Muscle of back (tissue), 13 donors: ENCODE data around the gene ZNG1C. TPM values are rescaled to one million over a fixed set of nuclear protein-coding genes. Genes with fewer than 3 reads are reported as not detected.
"Not testable (repeated sequence)": the region's sequence is repeated elsewhere in the genome, so short reads cannot be mapped to it uniquely, and the experiment has no call there.

ENCODE experiments used
- DNase-seq, 3 donors: peaks; one replicate each; pipeline versions ENCODE4 v3.0.0 to v3.0.0-alpha.2; 2013
- long read RNA-seq, 9 donors: transcript quantifications; one replicate each; lab custom pipeline, GENCODE V29; 2026
- polyA plus RNA-seq, 10 donors: library from polyadenylated mRNA; unstranded; fragments of 120-200 nt; gene quantifications; one replicate each; pipeline ENCODE4 v1.2.1, GENCODE V29; 2013; ENCODE audit not compliant: insufficient read length in 10 of 10

Gene ZNG1C
- 10 to 100 TPM in 8 of 10 donors, 1 to 10 TPM in 2; 8.2 to 20.0 (median 14.1) TPM for polyA plus RNA-seq
- long read RNA-seq, donor 1, transcript CBWD3-206 (3 exons, 1,736 nt) = major isoform, 9 of 14 reads
- long read RNA-seq, donor 1, partial matches to known transcripts = 5 of 14 reads
- long read RNA-seq, donor 1, other reads (novel, unspliced or antisense) = 0 of 14 reads
- long read RNA-seq, donor 2, transcript CBWD3-206 (3 exons, 1,736 nt) = major isoform, 10 of 11 reads
- long read RNA-seq, donor 2, partial matches to known transcripts = 0 of 11 reads
- long read RNA-seq, donor 2, other reads (novel, unspliced or antisense) = 0 of 11 reads
- long read RNA-seq, donor 3 = 0 reads
- long read RNA-seq, donor 4, transcript CBWD3-206 (3 exons, 1,736 nt) = major isoform, 14 of 20 reads
- long read RNA-seq, donor 4, partial matches to known transcripts = 5 of 20 reads
- long read RNA-seq, donor 4, other reads (novel, unspliced or antisense) = 0 of 20 reads
- long read RNA-seq, donor 5, transcript CBWD3-206 (3 exons, 1,736 nt) = major isoform, 21 of 30 reads
- long read RNA-seq, donor 5, partial matches to known transcripts = 6 of 30 reads
- long read RNA-seq, donor 5, other reads (novel, unspliced or antisense) = 0 of 30 reads
- long read RNA-seq, donor 6, transcript CBWD3-206 (3 exons, 1,736 nt) = major isoform, 12 of 12 reads
- long read RNA-seq, donor 6, partial matches to known transcripts = 0 of 12 reads
- long read RNA-seq, donor 6, other reads (novel, unspliced or antisense) = 0 of 12 reads
- long read RNA-seq, donor 7, transcript CBWD3-206 (3 exons, 1,736 nt) = major isoform, 9 of 11 reads
- long read RNA-seq, donor 7, partial matches to known transcripts = 0 of 11 reads
- long read RNA-seq, donor 7, other reads (novel, unspliced or antisense) = 0 of 11 reads
- long read RNA-seq, donor 8, transcript CBWD3-206 (3 exons, 1,736 nt) = major isoform, 12 of 18 reads
- long read RNA-seq, donor 8, partial matches to known transcripts = 6 of 18 reads
- long read RNA-seq, donor 8, other reads (novel, unspliced or antisense) = 0 of 18 reads
- long read RNA-seq, donor 9, partial matches to known transcripts = 0 of 2 reads
- long read RNA-seq, donor 9, other reads (novel, unspliced or antisense) = 0 of 2 reads

DNA sequence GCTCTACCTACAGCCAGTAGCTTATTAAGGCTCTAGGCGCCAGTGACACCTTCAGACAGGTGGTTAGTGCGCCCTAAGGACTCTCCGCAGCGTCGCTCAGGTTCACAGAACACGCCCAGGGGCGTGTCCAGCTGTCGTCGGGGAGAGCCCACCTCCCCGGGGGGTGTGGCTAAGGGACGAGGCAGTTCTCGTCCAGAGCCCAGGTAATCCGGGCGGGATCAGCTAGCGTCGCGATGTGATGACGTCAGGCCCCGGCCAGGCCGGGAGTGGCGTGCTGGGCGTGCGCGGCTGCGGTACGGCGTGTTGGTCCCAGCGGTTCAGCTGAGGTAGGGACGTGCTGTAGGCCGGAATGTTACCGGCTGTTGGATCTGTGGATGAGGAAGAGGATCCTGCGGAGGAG is at the start of gene ZNG1C:
ZNG1C (plus strand) TSS at position 301 of the 400 bp plus-strand sequence; CDS start at position 350, 49 bp downstream.
- DNase-seq = not testable (repeated sequence)

DNA sequence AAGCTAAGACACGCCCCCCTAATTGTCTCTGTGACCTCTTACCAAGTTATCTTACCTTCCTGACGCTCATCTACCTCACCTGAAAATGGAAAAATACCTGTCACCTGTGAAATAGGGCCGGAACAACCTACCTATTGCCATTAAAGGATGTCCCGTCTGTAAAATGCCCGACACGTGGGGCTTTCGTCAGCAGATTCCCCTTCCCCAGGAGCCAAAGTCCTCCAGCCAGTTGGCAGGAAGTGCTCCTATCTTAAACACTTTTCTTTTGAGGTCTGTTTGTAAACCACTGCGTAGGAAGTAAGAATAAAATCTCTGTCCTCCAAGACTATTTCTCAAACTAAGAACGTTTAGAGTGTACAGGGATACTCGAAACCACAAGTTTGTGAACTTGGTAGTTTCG is 654 bp downstream of the ZNG1C start:
- not testable (repeated sequence) for DNase-seq

DNA sequence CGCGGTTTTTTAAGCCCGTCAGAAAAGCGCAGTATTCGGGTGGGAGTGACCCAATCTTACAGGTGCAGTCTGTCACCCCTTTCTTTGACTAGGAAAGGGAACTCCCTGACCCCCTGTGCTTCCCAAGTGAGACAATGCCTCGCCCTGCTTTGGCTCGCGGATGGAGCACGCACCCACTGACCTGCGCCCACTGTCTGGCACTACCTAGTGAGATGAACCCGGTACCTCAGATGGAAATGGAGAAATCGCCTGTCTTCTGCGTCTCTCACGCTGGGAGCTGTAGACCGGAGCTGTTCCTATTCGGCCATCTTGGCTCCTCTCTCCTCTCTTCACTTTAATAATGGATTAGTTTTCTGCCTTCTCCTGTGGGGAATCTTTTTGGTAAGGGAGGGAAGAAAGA is 39.3 kb downstream of the ZNG1C start:
- not testable (repeated sequence) for DNase-seq

DNA sequence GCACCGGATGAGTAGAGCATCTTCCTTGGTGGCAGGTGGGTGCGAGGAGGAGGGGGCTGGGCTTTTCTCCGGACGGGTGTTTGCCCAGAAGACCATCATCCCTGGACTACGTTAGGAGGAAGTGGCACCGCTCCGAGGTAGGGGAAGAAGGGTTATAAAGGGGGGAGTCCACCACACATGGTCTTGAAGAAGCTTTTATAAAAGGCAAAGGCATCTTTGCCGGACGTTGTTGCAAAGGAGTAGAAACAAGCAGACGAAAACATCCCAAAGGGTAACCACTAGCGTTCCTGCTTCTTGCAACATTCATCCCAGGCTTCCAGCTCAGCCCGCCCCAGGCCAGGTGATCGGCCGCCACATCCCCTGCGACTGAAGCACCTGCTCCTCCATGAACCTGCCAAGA is 60.8 kb downstream of the ZNG1C start, which contains the start of gene FOXD4L3:
FOXD4L3 (plus strand) TSS at position 301 of the 400 bp plus-strand sequence; CDS start at position 386, 85 bp downstream.
- DNase-seq = not testable (repeated sequence)

DNA sequence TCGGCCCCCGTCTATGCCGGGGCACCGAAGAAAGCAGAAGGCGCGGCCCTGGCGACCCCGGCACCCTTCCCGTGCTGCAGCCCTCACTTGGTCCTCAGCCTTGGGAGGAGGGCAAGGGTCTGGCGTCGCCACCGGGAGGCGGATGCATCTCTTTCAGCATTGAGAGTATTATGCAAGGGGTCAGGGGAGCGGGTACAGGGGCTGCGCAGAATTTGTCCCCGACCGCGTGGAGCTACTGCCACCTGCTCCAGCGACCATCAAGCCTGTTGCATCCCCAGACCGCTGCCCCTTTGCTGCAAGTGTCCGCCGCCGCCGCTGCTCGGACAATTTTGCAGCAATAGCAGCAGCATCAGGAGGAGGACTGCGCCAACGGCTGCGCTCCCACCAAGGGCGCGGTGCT is 62.0 kb downstream of the ZNG1C start:
- not testable (repeated sequence) for DNase-seq

DNA sequence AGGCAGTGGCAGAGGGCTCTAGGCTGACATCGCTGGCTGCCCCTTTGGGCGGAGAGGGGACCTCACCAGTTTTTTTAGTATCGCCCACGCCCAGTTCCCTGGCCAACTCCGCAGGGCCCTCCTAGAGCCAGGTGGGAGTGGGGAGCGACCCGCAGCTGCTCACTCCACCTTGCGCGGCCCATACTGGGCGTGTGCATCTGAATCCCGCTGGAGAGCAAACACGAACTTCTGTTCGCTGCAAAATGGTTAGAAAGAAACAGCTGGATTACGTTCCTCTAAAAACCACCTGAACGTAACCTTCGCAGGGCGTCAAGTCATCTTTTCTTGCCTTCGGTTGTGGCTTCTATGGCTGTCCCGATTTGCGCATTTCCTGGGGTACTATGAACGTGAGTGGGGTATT is 62.4 kb downstream of the ZNG1C start:
- DNase-seq = not testable (repeated sequence)

DNA sequence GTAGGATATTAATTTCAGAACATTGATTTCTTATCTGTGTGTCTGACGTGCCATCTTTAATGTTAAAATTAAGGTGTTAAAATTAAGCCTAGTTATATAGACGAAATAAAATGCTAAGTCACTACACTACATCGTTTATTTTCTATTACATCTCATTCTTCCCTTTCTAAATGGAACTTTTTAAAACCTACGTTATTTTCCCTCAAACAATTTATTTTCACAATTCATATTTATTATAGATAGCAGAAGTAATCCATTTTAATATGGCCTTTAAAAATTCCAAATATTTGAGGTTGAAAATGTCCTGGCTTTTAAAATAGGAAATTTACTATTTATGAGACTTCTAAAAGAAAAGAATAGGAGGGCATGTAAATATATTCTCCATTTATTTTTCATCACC is 63.0 kb downstream of the ZNG1C start:
- not testable (repeated sequence) for DNase-seq

DNA sequence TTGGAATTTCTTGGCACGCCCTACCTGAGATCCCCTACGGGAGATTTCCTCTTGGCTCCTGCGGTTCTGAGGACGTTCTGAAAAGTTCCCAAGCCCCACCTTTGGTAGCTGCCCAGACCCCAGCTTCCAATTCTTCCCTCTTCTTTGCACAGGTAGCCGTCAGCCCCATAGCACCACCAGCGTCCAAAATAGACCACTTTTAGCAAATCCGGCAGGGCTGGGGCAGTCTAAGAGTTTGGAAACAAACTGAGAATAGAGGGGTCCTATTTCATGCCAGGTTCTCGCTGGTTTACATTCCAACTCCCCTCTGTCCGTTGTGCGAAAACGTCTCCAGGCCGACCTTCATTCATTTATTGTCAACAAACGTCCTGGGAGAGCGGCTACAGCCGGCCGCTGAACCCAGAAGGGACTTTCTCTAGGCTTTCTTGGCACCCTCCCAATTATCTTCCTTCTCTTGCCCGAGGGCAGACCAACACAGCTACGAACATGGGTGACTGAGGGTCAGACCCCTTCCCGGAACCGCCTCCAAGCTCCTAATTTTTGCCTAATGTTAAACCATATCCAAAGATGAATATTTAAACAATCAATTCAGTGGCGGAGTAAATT is 64.0 kb downstream of the ZNG1C start:
- not testable (repeated sequence) for DNase-seq

DNA sequence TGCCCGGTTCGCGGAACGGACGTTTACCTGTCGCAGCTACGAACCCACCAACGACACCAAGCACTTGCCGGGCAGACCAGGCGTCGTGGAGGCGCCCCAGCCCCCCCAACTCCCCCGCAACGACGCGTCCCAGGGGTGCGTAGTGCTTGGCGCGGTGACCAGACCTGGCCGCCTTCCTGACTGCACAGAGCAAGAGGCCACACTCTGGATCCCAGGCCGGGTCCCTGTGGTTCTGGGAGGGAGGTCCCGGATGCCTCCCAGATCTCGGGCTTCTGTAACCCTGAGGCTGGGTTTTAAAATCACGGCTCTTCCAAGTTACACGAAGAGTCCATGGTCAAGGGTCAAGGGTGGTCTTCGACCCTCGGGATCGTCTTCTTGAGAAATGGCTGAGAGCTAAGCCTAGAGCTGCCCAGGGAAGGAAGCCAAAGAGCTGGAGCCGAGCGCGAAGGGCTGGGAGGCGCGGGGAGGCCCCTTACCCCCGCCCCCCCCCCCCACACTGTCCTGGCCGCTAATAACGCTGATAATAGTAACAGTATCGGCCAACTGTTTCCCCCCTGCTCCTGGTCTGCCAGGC is 64.7 kb downstream of the ZNG1C start:
- not testable (repeated sequence) for DNase-seq

DNA sequence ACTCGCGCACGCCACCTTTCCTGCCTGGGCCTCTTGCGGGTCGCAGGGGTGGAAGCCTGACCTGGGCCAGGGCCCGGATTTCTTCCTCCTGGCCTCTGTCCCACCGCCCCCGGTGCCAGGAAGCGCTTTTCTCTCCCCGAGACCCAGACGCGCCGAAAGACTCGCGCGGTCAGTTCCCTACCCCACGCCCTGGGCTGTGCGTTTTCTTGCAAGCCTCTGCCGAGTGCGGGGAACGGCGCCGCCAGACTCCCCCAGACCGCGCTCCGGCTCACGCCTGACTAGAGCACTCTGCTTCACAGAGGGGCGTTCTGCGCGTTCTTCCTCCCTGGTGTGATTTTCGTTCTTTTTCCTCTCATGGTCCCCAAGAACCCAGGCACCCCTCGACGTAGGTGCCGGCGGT is 65.3 kb downstream of the ZNG1C start:
- not testable (repeated sequence) for DNase-seq

DNA sequence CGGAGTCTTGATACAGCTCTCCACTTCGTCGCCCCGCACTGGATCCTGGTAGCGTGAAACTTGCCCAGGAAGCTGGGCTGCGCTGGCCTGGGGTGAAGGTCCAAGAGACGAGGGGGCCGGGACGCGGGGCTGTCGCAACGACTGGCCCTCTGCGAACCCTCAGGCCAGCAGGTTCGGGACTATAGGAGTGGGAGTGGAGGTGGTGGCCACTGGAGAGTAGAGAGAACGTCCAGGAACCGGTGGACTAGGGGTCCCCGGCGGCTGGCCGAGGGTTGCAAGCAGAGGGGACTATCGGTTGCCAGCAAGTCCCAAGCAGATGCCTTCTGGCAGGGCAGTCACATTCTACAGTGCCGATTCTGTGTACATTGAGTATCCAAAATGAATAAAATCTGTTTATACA is 65.9 kb downstream of the ZNG1C start:
- DNase-seq = not testable (repeated sequence)

DNA sequence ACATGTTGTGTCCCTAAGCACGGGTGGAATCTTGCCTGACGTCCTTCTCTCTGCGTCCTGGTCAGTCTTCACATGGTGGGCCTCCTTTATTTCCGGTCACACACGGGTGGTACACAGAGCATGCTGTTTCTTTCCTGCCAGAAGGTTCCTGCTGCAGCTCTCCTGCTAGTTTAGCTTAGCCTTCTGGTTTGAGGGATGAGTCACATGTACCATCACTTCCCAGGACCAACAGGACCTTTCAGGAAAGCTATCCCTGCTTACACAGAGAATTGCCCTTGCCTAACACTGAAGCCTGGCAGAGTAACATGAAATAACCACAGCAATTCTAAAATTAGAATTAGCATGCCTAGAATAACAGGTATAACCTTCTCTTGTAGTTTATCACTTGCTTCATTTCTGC is 69.4 kb downstream of the ZNG1C start:
- not testable (repeated sequence) for DNase-seq

DNA sequence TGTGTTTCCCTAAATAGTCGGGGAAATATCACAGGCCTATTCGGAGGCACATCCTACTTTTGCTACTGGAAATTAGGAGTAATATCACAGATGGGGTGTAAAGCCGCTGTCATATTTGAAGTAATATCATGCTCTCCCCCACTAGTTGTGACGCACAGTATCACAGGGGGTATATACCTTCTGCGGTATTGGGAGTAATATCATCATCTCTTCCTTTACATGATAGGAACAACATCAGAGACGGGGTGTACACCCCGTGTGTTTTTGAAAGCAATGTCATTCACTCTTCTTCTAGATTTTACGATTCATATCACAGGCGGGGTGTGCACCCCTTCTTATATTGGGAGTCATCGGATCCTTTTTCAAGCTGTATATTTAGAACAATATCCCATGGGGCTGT is 76.4 kb downstream of the ZNG1C start:
- DNase-seq = not testable (repeated sequence)

DNA sequence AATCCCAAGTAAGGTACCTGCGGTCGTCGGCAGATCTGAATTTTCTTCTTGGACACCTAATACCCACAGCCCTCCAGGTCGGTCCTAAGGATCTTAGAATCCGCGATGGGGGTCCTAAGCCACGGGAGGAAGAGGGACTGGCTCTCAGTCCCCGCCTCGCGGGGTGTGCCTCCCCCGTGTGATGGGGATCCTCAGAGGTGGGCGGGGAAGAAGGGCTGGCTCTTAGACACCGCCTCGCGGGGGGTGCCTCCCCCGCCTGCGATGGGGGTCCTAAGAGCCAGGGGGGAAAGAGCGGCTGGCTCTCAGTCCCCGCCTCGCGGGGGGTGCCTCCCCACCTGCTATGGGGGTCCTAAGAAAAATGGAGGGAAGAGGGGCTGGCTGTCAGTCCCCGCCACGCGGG is 82.0 kb downstream of the ZNG1C start:
- not testable (repeated sequence) for DNase-seq

DNA sequence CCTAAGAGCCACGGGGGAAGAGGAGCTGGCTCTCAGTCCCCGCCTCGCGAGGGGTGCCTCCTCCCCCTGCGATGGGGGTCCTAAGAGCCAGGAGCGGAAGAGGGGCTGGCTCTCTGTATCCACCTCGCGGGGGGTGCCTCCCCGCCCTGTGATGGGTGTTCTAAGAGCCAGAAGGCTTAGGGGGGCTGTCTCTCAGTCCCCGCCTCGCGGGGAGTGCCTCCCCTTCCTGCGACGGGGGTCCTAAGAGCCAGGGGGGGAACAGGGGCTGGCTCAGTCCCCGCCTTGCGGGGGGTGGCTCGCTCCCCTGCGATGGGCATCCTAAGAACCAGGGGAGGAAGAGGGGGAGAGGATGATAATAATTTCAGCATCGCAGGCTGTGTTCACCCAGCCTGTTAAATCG is 82.7 kb downstream of the ZNG1C start:
- not testable (repeated sequence) for DNase-seq

DNA sequence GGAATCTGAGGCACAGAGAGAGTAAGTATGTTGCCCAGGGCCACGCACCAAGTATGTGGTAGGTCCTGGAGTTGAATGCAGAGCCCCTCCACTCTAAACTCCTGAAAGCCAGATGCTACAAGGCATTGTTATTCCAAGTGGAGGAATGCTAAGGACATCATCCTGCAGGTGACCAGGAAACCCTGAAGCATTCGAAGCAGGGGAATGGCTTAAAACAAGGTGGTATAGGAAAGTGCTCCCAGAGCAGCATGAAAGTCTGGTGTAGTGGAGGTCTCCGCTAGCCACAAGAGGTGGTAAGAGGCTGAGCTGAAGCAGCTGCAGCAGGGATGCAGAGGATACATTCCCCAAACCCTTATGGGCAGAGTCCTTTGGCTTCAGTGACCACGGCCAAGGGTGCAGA is 87.3 kb downstream of the ZNG1C start:
- not testable (repeated sequence) for DNase-seq

DNA sequence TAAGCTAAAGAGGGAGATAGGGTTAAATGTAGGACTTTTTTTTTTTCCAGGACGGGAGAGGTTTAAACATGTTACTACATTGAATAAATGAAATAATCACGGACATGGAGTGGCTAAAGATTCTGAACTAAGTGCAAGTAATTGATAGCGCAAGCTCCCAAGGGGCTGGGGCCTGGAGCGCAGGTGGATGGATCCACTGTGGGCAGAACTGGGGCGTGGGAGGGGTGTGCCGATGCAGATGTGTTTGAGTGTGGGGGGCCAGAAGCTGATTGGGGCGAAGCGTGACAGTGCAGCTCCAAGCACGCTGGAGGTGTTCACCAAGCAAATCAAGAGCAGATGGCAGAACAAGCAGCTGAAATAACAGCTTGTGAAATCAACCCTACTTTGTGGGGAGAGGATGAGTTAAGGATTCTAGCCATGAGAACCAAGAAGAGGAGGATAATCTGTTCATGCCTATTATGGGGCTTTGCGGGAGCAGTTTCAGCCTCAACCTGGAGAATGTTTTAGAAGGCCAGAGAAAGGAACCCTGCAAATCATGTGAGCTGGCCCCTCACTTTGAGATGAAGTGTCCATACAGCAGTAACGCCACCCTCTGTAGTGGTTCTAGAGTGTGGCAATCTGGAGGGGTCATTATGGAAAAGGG is 88.9 kb downstream of the ZNG1C start:
- not testable (repeated sequence) for DNase-seq

DNA sequence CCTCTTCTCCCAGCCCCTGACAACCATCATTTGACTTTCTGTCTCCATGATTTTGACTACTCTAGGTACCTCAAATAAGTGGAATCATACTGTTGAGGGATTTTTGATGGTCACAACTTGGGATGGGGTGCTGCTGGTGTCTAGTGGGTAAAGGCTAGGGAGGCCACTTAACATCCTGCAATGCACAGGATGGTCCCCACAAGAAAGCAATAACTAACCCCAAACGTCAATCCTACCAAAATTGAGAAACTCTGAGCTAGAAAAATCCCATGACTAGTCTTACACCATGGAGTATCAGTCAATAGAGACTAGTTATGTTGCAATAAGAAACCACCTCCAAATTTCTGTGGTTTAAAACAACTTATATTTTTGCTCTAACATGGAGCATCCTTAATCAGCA is 90.3 kb downstream of the ZNG1C start:
- not testable (repeated sequence) for DNase-seq

DNA sequence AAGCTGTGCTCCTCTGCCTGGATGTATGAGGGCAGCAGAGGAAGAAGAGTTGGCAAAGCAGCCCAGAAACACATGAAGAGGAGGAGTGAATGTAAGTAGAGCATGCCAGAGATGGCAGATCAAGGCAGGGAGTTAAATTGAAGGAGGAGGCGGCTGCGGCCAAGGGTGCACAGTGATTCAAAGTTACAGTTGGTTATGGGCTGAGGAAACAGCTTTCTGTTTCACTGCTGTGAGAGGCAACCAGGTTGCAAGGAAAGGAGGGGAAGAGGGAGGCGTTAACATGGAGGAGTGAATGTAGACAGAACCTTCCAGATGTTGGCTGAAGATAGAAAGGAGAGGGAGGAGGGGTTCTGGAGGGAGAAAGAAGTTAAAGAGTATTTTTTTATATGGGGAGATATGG is 94.2 kb downstream of the ZNG1C start:
- not testable (repeated sequence) for DNase-seq

DNA sequence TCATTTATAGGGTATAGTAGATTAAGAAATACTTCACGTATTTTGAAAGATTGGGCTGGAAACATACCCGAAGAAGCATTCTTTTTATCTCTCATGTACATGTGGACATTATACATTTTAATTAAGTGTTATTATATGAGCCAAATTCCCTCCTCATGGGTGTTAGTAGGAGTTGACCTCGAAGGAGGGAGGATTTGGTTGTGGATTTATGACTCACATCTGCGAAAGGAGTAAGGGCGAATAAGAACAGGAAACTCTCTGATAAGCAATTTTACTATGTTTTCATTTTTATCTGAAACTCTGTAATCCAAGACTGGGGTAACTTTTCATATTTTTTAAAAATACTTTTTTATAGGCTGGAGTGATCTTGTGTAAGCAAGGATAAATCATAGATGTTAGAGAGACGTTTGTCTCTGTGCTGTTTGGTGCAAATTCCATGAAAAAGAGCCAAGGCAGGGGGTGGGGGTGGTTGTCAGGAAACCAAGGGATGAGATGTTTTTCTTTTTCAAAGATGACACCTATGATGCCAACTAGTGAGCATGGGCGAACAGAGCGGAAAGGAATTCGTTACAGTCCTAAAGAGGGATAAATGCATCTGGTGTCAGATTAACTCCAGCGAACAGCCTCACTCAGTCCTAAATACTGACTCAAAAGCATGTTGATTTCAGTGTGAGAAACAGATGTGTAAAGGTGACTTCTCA is 95.0 kb downstream of the ZNG1C start:
- not testable (repeated sequence) for DNase-seq
